OCI-LY3 (cell line): ENCODE results near the gene SAMD10.

Experiments
- EZH2phosphoT487 ChIP-seq: fragments of 200-600 bp; shearing (Covaris generic); IDR thresholded peaks from 2 replicates; pipeline ENCODE4 v1.6.1; 2018; ENCODE audit warnings: antibody characterized with exemption, mixed run types, low read depth
- TF ChIP-seq, protein P1 (sequence below): fragments of 200-600, 300-600 bp; sonication (generic); IDR thresholded peaks from 2 replicates; pipeline ENCODE4 v1.5.1; 2014; ENCODE audit warnings: antibody characterized with exemption, low read length, low read depth

DNA sequence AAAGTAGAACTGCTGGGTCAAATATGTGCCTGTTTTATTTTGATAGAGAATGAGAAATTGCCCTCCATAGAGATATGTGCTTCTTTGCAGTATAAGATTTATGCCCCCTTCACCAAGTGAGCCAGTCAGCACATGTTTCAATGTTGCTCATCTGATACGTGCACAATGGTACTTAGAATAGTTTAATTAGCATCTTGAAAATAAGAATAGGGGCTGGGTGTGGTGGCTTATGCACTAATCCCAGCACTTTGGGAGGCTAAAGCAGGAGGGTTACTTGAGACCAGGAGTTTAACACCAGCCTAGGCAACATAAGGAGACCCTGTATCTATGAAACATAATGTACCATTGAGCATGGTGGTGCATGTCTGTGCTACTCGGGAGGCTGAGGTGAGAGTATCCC lies 36.2 kb upstream of the SAMD10 start:
- TF ChIP-seq, protein P1, sequence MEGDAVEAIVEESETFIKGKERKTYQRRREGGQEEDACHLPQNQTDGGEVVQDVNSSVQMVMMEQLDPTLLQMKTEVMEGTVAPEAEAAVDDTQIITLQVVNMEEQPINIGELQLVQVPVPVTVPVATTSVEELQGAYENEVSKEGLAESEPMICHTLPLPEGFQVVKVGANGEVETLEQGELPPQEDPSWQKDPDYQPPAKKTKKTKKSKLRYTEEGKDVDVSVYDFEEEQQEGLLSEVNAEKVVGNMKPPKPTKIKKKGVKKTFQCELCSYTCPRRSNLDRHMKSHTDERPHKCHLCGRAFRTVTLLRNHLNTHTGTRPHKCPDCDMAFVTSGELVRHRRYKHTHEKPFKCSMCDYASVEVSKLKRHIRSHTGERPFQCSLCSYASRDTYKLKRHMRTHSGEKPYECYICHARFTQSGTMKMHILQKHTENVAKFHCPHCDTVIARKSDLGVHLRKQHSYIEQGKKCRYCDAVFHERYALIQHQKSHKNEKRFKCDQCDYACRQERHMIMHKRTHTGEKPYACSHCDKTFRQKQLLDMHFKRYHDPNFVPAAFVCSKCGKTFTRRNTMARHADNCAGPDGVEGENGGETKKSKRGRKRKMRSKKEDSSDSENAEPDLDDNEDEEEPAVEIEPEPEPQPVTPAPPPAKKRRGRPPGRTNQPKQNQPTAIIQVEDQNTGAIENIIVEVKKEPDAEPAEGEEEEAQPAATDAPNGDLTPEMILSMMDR: no peak
- no peak for TF ChIP-seq EZH2phosphoT487
